DMS53 treated with DMSO at 0.1 percent for 48 hours (cell line): ENCODE measurements around the gene TMEM255B.
"Not testable (repeated sequence)": the region's sequence is repeated elsewhere in the genome, so short reads cannot be mapped to it uniquely, and the experiment has no call there.

Experiments
- DNase-seq: peaks from one replicate; lab custom pipeline; 2025; ENCODE audit not compliant: unreplicated experiment; lab: John Stamatoyannopoulos, UW

Gene TMEM255B

DNA sequence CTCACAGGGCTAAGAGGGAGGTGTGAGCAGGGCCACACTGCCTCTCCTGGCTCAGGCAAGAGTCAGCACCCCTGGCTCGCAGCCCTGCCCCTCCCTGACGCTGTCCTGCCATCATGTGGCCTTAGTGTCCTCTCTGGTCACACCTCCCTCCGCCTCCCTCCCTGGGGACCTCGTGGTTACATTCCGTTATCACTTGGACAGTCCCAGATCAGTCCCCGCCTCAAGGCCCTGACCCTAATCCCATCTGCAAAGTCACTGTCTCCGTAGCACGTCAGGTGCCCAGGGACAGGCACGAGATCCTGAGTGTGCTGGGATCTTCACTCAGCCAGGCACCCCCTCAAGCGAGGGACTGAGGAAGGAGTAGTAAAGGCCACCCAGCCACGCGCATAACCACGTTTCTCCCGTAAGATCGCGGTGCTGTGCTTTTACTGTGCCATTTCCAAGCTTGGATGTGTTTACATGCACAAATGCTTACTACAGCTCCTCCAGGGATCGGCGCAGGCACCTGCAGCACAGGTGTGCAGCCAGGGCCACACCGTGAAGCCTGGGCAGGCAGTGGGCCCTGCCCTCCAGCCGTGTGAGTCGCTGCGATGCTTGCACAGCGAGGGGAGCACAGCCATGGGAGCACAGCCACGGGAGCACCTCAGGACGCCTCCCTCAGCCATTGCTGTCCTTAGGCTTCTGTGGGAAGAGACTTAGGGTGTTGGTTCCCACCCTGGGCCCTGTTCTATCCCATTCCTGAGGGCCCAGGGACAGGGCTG is 10.7 kb upstream of the TMEM255B start:
- no peak for DNase-seq

DNA sequence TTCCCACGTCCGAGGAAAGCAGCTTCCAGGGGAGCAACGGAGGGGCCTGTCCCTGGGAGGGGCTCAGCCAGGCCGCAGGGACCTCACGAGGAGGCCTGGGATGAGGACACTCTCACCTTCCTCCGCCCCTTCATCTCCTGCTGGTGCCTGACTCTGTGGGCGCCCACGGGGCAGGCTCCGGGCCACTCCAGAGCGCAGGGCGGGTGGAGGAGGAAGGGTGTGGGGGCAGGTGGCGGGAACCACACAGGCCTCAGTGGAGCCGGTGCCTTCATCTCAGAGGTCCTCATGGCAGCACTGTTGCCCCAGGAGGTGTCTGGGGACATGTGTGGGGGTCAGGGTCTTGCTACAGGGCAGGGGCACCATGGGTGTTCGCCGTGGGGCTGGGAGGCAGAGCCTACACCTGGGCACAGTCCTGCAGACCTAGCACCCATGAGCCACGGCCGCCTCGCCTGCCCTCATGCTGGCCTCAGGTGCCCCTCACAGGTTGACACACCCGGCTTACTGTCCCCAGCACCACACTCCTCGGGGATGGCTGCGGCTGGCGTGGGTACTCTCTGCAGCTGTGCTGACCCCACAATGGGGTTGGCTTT is 10.1 kb upstream of the TMEM255B start:
- no peak for DNase-seq

DNA sequence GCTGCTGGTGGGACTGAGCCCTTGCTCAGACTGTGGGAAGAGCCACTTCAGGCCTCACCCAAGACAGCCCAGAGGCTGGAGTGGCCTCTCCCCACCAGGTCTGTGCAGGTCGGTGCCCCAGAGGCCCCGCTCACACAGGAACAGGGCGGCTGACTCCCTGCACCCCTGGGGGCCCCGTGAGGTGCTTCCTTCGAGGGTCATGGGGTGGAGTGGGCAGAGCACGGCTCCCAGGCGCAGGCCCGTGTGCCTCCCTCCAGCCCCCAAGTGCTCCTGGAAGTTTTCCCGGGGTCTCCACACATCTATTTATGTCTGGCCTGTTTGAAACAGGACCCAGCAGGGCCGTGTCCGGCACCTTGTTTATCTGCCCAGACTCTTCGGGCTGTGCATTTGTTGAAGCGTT is 9.5 kb upstream of the TMEM255B start:
- no peak for DNase-seq

DNA sequence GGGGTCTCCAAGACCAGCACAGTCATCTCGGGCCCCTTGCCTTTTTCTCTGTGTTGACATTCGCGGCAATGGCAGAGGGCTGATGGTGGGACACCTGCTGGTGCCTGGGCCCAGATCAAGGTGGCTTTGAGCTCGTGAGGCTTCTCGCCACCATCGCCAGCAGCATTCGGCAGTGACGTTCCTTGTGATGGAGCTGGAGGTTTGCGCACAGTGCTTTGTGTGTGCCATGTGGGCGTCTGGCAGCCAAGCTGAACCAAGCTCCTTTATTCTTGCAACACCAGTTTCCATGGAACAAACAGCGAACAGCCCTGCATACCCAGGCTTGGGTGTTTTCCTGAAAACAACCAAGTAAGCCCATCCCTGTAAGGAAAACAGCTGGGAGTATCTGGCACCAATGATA is 9.1 kb upstream of the TMEM255B start:
- no peak for DNase-seq

DNA sequence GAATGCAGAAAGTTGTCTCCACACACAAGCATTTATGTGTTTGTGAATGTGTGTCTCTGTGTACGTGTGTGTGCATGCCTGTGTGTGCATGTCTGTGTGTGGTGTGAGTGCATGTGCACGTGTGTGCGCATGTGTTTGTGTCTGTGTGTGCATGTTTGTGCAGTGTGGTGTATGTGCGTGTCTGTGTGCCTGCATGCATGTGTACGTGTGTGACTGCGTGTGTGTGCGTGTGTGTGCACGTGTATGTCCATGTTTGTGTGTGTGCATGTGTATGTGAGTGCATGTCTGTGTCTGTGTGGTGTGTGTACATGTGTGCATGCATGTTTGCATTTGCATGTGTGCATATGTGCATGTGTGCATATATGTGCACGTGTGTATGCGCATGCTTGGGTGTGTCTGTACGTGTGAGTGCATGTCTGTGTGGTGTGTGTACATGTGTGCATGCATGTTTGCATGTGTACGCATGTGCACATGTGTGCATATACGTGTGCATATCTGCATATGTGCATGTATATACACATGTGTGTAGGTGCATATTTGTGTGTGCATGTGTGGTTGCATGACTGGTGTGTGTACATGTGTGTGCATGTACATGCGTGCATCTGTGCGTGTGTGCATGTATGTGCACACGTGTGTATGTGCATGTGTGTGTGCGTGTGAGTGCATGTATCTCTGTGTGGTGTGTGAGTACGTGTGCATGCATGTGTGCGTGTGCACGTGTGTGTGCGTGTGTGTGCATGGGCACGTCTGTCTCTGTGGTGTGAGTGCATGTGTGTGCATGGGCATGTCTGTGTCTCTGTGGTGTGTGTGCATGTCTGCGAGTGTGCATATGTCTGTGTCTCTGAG is 8.2 kb upstream of the TMEM255B start:
- DNase-seq = no peak

DNA sequence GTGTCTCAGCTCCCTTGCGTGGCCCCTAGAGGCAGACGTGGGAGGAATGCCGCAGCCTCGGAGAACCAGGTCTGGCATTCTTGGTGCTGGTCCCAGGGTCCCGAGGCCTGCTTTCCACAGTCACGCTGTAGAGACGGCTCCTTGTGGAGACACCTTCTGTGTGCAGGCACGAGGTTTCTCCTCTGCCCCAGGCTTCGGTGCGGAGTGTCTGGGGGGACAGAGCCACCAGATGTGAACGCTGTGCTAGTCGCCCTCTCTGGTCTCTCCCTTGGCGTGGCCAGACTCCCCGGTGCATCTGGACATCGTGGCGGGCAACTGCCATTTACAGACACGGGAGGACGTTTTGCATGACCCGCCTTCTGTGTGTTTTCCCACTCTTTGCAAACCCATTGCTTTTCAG is 7.5 kb upstream of the TMEM255B start:
- no peak for DNase-seq

DNA sequence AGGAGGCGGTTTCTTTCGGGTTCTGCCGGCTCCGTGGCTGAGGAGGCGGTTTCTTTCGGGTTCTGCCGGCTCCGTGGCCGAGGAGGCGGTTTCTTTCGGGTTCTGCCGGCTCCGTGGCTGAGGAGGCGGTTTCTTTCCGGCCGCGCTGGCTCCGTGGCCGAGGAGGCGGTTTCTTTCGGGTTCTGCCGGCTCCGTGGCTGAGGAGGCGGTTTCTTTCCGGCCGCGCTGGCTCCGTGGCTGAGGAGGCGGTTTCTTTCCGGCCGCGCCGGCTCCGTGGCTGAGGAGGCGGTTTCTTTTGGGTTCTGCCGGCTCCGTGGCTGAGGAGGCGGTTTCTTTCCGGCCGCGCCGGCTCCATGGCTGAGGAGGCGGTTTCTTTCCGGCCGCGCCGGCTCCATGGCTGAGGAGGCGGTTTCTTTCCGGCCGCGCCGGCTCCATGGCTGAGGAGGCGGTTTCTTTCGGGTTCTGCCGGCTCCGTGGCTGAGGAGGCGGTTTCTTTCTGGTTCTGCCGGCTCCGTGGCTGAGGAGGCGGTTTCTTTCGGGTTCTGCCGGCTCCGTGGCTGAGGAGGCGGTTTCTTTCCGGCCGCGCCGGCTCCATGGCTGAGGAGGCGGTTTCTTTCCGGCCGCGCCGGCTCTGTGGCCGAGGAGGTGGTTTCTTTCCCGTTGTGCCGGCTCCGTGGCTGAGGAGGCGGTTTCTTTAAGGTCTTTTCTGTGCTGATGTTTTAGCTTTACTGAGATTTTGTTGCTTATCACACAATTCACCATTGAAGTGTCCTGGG is 6.6 kb upstream of the TMEM255B start:
- DNase-seq = not testable (repeated sequence)

DNA sequence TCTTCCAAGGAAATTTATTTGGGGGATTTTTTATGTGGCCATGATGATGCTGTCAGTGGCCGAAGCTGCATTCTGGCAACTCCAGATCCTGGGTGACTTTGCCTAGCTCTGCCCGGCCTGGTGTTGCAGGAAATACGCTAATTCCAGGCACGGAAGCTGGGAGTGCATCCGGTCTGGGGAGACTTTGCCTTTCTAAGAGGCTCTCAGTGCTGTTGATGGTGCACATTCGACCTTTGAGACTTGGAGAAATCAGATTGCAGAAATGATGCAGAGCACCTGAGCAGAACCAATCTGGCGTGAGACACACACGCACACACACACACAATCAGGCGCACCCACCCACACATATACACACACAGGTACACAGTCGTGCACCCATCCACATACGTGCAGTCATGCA is 5.9 kb upstream of the TMEM255B start:
- no peak for DNase-seq

DNA sequence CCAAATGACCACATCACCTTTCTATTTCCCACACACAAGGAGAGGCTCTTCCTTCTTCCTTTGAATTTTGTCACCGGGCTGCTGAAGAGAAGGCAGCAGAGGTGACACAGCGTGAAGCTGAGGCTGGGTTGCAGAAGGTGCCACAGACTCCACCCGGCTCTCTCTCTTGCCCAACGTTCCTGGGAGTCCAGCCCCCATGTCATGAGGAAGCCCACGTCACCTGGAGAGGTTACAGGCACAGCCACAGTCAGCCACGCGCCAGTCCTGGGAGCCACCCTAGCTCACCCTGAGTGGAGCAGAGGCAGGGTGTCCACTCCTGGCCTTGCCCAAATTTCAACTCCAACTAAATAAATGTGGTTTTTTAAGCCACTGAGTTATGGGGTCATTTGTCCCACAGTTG is 4.8 kb upstream of the TMEM255B start:
- no peak for DNase-seq

DNA sequence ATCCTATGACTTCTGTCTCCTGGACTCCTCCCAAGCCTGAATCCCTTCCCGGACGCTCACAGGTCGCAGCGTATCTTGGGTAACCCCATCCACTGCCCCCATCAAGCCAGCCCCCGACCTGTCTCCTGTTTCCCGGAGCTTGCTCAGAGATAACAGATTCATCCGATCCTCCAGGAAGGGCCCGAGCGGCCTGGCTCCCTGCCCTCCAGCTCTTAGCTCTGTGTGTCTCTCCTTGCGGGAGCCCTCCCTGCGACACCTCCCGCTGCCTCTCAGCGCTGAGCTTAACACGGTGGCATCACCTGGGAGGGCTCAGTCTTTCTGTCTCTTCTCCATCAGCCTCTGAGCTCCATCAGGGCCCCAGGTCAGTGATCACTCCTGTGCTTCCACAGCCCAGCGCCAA is 4.3 kb upstream of the TMEM255B start:
- DNase-seq = no peak

DNA sequence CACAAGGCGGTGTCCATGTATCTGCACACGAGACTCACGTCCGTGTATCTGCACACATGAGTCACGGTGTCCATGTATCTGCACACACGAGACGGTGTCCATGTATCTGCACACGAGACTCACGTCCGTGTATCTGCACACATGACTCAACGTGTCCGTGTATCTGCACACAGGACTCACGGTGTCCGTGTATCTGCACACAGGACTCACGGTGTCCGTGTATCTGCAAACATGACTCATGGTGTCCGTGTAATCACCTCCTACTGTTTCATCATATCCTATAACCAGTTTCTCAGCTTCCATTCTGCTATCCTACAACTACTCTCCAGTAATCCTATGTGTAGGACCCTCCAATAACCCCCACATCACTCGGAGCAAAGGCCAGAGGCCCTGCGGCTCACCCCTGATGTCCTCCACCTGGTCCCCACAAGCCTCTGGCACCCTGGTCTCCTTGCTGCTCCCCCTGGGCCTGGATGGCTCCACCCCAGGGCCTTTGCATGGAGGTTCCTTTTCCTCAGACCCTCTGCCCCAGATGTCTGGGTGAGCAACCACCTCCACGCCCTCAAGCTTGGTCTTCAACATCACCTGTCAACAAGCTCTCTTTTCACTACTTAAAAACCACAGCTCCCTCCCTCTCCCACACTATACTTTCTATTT is 2.5 kb upstream of the TMEM255B start:
- DNase-seq = no peak

DNA sequence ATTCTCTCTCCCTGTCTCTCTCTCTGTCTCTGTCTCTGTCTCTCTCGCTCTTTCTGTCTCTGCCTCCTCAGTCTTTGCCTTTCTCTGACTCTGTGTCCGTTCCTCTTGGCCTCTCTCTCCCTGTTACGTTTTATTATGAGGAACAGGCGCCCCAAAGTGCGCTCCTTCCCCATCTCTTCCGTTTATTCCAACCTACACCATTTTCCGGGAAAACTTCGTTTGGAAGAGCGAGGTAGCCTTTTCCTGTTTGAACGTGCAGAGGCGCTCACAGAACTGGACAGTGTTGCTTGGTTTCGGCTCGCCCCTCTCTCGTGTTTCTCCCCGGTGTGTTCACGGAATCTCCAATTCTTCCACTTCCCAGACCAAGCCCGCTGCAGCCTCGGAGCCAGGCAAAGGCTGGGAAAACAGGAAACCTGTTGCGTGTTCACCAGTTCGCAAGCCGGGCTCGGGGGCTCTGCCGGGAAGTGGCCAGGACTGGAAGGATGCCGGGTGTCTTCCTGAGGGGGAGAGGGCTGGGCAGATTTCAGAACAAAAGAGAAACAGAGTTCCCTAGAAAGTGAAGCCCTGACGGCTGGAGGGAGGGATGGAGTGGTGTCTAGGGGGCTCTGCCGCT is 605 bp downstream of the TMEM255B start:
- DNase-seq = no peak

DNA sequence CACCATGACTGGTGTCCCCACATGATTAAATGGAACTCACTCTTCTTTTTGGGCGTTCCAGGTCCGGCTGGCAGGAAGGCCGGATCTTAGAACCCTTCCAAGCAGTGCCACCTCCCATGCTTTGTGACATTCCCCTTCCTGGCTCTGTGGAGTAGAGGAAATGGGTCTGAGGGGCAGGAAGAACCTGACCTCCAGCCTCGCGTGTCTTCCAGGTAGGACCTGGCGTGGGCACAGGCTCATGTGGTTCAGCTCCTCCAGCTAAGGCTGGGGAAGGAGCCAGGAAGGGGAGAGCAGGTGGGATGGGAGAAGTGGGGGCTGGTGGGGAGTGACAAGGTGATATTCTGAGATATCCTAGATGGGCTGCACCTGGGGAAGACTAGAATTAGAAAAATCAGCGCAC is 2.1 kb downstream of the TMEM255B start:
- DNase-seq = no peak

DNA sequence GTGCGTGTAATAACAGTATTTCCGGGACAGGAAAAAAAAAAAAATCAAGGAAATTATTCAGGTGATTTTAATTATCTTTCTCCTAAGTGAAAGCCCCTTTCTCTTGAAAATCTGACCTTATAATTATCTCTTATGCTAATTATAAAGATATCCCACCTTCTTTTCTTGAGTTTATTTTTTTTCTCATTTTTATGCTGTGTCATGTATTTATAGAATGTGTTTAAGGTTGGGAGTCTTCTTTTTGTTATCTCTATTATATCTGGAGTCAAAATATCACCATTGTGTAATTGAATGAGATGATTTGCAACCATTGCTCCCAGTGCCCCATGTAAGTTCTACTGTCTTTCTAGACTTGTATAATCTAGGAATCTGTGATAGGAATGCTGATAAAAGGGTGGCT is 3.0 kb downstream of the TMEM255B start:
- no peak for DNase-seq

DNA sequence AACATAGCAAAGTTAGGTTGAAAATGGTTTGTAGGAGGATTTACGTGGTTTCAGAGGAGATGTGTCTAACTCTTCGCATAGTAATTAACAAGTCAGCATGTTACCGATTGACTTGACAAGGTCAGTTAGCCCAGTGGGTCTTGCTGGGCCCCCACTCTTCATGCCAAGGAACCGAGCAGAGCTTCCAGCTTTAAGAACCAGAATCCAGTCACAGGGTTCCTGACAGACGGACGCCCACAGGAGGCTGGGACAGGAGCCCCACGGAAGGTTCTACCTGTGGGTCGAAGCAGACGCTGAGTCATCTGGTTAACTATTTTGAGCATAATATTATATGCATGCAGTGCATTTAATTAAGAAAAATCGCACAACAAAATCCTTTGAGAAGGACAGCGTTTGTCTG is 3.5 kb downstream of the TMEM255B start:
- no peak for DNase-seq

DNA sequence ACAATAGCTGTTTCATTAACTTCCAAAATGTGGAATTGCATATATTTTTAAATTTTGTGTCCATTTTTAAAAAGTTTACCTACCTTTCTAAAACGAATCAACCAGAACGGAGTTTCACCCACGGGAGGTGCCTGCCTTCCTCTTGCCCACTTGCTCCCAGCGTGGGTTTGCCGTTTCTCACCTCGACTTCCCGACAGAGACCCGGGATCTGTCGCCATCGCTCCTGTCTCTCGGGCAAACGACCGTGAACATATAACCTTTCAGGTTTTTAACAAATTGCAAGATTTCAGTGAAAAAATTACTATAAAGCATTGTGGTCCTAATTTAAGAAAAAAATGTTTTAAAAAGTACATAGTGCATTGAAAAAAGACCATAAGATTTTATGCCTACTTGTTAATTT is 4.2 kb downstream of the TMEM255B start:
- no peak for DNase-seq

DNA sequence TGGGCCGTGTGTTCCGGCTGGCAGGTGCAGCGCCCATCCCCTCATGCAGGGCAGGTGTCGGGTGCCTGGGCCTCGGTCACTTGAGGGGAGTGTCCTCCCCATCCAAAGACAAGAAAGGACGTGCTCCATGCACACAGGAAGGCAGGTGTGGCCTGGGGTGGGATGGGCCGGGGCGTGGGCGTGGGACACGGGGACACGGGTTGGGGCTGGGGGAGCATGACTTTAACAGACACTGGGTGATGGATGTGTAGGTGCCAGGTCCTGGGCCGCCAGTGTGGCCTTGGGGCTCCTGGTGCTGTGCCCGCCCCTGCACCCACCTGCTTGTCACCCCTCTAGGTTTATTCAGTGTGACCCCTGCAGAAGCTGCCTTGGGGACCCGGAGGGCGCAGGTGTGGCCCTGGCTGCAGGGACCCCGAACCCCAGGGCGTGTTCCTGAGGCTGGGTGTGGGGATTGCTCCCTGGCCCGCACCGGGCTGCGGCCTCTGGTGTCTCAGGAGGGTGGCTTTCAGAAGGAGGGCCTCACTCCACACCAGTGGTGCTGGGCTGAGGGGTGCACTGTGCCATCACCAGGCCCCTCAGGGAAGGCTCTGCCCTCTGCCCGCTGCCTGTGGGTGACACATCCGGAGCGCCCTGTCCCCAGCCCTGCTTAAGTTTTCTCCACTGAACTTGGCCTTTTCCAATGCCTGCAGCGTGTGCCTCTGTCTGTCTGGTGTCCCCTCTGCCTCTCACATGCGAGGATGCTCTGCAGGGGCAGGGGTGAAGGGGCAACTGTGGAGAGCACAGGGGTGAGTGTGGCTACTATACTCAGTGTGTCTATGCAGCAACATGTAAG is 5.2 kb downstream of the TMEM255B start:
- DNase-seq = no peak

DNA sequence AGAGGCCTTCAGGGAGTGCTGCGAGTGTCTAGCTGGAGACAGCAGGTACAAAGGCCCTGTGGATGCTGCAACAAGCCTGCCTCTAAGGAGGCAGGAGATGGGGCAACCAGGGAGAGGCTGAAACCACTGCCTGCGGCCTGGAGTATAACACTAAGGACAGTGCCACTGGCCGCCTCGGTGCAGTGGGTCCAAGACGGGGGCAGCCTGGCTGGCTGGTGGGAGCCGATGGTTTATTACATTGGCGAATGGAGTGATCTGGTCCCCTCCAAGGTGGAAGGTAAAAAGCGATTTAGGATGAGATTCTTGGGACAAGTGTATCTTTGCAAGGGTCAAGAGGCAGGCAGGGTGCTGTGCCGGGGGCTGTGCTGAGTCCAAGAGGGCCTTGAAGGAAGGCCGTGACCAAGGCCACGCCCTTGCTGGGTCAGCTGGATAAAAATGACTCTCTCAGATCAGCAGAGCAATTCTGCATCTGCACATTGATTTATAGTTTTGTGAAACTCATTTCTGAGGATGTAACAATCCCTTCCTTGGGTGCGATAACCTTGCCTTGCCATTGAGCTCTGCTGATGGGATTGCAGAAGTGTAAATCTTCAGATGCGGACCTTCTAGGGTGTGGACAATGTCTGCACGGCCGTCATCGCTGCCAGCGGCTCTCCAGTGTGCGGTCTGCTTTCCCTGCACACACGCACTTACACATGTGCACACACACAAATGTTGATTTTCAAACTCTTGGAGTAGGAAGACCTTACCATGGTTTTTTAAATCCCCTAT is 6.0 kb downstream of the TMEM255B start:
- DNase-seq = no peak

DNA sequence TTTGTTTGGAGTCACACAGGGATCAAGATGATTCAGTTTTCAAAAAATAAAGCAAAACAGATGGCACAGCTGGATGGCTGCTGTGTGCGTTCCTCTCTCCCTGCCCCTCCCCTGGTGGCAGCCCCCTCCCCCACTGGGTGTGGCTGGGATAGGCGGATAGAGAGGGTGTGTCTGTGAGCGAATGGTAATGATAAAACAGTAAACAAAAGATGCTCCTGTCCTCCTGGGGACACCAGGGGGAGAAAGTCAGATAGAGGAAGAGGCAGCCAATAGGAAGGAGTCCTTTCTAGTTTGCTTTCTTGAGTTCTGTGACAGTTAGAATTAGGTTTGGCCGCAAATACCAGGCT is 6.5 kb downstream of the TMEM255B start:
- no peak for DNase-seq
